ENCODE results near the gene RFXAP.

Gene RFXAP

GRCh38 chr13:36794706-36795105 lies 24.3 kb upstream of the RFXAP start:
- no peak overlapping the region for H3K4me3 ChIP-seq (ENCODE audit: low read depth, low read length)
- no peak for TF ChIP-seq CTCF (IDR thresholded peaks at IDR 0.05; ENCODE audit: low read depth, low read length, missing control alignments)
- DNase-seq (ENCODE audit: low read depth), result no peak

GRCh38 chr13:36795463-36795862 lies 23.6 kb upstream of the RFXAP start:
- TF ChIP-seq CTCF (IDR thresholded peaks at IDR 0.05; ENCODE audit: low read depth, low read length, missing control alignments), result no peak
- no peak for DNase-seq (ENCODE audit: low read depth)
- no peak overlapping the region for H3K4me3 ChIP-seq (ENCODE audit: low read depth, low read length)

GRCh38 chr13:36796052-36796451 lies 23.0 kb upstream of the RFXAP start:
- no peak overlapping the region for H3K4me3 ChIP-seq (ENCODE audit: low read depth, low read length)
- no peak for TF ChIP-seq CTCF (IDR thresholded peaks at IDR 0.05; ENCODE audit: low read depth, low read length, missing control alignments)

GRCh38 chr13:36801035-36801434 lies 18.0 kb upstream of the RFXAP start:
- TF ChIP-seq CTCF (IDR thresholded peaks at IDR 0.05; ENCODE audit: low read depth, low read length, missing control alignments), result no peak
- no peak overlapping the region for H3K4me3 ChIP-seq (ENCODE audit: low read depth, low read length)
- DNase-seq (ENCODE audit: low read depth), result no peak

More at GRCh38 chr13:36796052-36796451, 23.0 kb upstream of the RFXAP start:
- no peak for DNase-seq (ENCODE audit: low read depth)

GRCh38 chr13:36804588-36804987 lies 14.4 kb upstream of the RFXAP start:
- DNase-seq (ENCODE audit: low read depth), result no peak
- no peak overlapping the region for H3K4me3 ChIP-seq (ENCODE audit: low read depth, low read length)
- no peak for TF ChIP-seq CTCF (IDR thresholded peaks at IDR 0.05; ENCODE audit: low read depth, low read length, missing control alignments)

- DNase-seq (ENCODE audit: low read depth), result no peak
- H3K4me3 ChIP-seq (ENCODE audit: low read depth, low read length), result no peak overlapping the region
- no peak for TF ChIP-seq CTCF (IDR thresholded peaks at IDR 0.05; ENCODE audit: low read depth, low read length, missing control alignments)
Measured at GRCh38 chr13:36806102-36806501, 12.9 kb upstream of the RFXAP start.

GRCh38 chr13:36807616-36808015 lies 11.4 kb upstream of the RFXAP start:
- DNase-seq (ENCODE audit: low read depth), result no peak

More at GRCh38 chr13:36807616-36808015, 11.4 kb upstream of the RFXAP start:
- H3K4me3 ChIP-seq (ENCODE audit: low read depth, low read length), result no peak overlapping the region
- no peak for TF ChIP-seq CTCF (IDR thresholded peaks at IDR 0.05; ENCODE audit: low read depth, low read length, missing control alignments)

Data from GM12864 (cell line).